Activated naive CD4-positive, alpha-beta T cell (primary cell): ENCODE data around the gene C2CD2L.
"Not testable (repeated sequence)": the region's sequence is repeated elsewhere in the genome, so short reads cannot be mapped to it uniquely, and the experiment has no call there.

Source experiments
- DNase-seq, 4 experiments: peaks; one replicate each; lab custom pipeline; 2025; lab: John Stamatoyannopoulos, UW

Gene C2CD2L

DNA sequence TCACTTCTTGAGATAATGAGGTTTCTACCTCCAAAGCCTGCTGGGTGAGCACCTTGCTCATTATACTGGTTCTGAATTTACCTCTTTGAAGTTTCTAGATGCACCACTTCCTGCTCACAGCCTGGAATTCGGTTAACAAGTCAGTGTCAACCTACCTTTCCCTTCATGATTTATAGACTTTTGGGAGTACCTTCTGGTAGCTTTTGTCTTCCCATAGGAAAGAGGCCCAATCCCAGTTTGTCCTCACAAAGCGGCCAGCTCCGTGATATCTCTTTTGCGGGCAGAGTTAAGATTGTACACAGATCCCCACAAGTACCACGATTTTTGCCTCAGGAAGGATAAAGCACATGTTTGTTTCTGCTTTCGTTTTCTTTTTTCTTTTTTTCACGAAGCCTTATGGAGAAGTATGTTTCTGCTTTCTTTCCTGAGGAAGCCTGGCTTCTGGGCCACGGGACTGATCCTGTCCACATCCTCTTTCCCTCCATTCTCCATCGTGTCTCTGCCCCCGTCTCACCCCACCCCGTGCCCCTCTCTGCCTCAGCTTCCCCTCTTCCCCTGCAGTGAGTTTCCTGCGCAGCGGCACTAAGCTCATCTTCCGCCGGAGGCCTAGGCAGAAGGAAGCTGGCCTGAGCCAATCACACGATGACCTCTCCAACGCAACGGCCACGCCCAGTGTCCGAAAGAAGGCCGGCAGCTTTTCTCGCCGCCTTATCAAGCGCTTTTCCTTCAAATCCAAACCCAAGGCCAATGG is 8.5 kb downstream of the C2CD2L start:
- peak in 1 of 4 experiments; percentile 22 for DNase-seq

GRCh38 chr11:119116235-119116594 is 9.1 kb downstream of the C2CD2L start:
- DNase-seq = no peak

GRCh38 chr11:119116601-119117000 is 9.5 kb downstream of the C2CD2L start:
- no peak for DNase-seq

DNA sequence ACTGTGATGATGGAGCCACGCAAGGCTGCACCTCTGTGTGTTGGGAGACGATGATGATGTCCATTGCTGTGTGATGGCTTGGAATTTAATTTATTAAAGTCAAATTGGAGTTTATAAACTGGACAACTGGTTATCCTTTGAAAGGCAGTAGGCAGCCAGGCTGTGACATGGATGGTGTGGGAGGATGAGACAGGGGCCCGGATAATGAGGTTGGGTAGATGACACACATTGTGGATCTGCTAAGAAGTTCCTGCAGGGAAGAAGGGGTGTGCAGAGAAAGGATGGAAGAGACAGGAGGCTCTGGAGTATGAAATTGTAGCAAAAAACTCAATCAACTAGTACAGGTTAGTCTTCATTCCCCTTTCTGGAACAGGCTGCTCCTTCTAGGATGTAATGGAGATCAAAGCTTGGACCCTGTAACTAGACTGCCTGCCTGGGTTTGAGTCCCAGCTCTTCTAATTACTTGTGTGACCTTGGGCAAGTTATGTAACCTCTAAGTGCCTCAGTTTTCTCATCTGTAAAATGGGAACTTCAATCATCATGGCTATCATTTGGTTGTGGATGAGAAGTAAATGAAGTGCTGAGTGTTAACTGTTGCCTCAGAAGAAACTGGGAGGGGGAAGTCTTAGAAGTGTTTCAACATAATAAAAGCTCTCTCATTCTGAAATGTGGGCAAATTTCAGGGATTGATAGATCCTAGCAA is 10.0 kb downstream of the C2CD2L start:
- no peak for DNase-seq

DNA sequence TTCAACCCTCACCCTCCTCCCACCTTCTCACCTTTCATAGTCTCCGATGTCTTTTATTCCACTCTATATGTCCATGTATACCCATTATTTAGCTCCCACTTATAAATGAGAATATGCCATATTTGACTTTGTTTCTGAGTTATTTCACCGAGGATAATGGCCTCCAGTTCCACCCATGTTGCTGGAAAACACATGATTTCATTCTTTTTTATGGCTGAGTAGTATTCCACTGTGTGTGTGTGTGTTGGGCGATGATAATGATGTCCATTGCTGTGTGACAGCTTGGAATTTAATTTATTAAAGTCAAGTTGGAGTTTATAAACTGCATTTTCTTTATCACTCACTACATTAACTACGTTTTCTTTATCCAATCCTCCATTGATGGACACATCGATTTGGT is 11.1 kb downstream of the C2CD2L start:
- no peak for DNase-seq

DNA sequence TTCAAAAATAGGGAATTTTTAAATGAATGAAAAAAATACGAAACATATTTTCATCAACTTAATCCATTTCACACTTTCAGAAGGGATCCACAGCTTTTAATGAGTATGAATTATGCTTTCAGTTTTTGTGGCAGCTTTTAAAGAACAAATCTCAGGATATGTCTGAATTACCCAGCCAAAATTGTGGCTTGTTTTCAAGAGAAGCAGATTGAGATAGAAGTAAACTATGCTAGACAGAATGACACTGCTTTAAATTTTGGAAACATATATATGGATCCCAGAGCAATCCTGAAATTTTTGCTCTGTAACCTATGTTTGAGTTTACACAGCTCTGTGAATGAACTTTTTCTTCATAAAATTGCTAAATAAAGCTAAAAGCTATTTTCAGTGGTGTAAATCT is 11.8 kb downstream of the C2CD2L start:
- DNase-seq = no peak

DNA sequence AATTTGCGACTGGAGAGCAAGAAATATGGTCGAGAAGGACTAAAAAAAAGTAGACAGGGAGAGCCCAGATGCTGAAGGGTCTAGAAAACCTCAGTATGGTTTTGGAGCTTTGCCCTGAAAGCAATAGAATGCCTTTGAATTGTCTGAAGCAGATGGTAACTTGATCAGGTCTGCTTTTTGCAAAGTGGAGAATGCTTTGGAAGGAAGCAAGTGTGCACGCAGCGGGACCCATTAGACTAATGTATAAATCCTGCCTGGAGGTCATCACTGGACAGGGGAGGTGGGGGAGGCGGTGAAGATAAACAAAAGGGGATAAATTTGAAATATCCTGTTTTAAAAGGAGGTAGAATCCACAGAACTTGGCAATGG is 13.5 kb downstream of the C2CD2L start:
- no peak for DNase-seq

DNA sequence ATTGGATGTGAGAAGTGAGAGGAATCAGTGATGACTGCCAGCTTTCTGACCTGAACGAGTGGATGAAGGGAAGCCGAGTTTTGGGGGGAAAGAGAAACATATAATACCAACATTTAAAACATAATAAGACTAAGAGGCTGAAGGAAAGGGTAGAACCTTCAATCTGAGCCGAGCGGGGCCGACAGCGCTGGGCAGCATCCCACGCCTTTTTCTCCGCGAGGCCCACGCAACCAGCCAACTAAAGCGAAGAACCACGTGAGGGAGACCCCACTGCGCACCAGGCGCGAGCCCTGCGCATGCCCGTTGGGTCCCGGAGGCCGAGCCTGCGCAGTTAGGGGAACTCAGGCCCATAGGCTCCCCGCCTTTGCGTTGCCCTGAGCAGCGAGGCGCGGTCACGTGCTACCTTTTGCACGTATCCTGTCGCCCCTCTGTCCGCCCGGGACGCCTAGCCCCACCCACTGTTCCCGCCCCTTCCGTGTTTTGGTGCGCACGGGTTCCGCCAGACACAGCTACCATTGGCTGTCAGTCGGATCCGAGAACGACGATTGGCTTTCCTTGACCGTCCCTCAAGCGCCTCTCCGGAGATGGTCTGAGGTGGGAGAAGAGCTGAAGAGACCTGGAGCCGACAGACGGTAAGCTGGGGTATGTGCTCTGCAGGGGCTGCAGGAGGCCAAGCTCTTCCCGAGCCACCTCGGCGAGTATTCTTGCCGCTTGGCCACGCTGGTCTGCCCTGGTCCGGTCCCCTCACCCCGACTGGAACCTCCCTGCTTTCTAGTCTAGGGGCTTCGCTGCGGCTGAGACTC is 14.1 kb downstream of the C2CD2L start, which contains the start of gene HINFP:
Gene HINFP, plus strand, starts transcription at position 573 of the 803 bp plus-strand sequence. CDS start 5,365 bp downstream, outside the sequence.
- DNase-seq = peak; percentile 98 to 100 (median 99)

DNA sequence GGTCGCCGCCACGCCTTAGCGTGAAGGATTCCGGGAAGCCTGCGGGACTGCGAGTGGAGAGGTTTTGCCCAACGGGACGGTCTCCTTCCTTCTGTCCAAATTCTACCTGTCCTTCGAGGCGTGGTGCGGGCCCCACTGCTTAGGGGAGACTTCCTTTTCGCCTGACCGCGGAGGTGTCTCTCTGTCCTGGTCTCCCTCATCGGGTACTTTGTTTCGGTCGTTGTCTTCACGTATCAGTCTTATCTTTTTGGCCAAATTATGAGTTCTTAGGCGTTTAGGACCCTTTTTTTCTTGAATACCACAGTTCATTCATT is 14.6 kb downstream of the C2CD2L start:
- DNase-seq = no peak

DNA sequence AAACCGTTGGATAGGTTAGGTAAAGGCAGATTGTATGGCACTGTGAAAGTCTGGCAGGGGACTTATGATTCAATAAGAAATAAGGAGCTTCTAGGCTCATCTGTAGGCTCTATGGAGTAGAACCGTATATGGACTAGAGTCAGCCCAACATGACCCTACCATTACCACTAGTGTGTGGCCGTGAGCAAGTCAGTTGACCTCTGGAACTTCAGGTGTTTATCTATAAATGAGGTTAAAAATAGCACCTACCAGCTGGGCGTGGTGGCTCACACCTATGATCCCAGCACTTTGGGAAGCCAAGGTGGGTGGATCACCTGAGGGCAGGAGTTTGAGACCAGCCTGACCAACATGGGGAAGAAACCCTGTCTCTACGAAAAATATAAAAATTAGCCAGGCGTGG is 18.7 kb downstream of the C2CD2L start:
- DNase-seq = no peak

GRCh38 chr11:119126675-119127268 is 19.6 kb downstream of the C2CD2L start:
- no peak for DNase-seq

- DNase-seq = no peak
Measured at GRCh38 chr11:119130662-119131061, 23.5 kb downstream of the C2CD2L start.

GRCh38 chr11:119134389-119134978 is 27.3 kb downstream of the C2CD2L start:
- no peak for DNase-seq

DNA sequence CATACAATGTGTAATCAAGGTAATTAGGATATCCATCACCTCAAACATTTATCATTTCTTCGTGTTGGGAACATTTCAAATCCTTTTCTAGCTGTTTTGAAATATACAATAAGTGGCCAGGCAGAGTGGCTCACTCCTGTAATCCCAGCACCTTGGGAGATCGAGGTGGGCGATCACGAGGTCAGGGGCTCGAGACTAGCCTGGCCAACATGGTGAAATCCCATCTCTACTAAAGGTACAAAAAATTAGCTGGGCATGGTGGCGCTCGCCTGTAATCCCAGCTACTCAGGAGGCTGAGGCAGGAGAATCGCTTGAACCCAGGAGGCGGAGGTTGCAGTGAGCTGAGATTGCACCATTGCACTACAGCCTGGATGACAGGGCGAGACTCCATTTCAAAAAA is 32.1 kb downstream of the C2CD2L start:
- not testable (repeated sequence) for DNase-seq

- no peak for DNase-seq
Measured at GRCh38 chr11:119144825-119145486, 37.8 kb downstream of the C2CD2L start.

DNA sequence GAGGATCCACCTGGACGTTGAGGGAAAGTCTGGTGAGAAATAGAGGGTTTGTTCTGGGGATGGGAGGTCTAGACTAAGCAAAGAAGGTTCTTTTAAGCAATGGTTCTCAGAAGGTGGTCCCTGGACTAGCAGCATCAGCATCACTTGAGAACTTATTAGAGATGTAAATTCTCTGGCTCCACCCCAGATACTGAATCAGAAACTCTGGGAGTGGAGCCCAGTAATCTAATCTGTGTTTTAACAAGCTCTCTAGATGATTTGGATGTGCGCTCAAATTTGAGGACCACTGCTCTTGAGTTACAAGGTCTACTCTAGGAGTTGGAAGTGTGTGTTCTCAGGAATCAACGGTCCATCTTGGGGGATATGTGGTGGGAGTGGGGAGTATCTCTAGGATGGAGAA is 38.4 kb downstream of the C2CD2L start:
- no peak for DNase-seq

DNA sequence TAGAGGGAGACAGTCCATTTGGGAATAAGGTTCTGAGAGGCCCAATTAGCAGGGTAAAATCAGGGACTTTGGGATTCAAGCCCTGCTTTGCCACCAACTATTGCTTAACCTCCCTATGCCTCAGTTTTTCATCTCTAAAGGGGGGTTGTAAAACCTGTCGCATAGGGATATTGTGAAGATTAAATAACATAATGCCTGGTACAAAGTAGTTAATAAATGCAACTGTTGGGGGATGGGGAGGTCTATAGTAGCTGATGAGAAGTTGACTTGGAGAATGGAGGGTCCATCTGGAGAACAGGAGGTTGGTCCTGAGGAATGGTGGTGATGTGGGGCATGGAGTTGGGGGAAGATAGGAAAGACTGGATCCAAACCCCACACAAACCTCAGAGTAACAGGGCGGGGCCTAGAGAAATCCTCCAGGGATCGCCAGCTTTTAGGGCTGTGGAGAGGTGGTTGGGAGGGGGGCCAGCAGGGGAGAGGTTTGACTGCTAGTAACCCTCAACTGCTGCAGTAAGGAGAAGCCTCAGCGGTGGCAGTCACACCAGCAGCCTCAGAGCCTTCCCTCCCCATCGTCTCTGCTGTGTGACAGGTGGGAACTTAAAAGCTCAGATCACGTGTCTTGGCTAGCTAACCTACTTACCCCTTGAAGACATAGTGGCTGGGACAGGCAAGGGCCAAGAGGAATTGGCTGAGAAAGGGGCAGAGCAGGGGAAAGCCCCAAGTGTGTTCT is 40.6 kb downstream of the C2CD2L start:
- DNase-seq = no peak

GRCh38 chr11:119148720-119149017 is 41.5 kb downstream of the C2CD2L start:
- no peak for DNase-seq

- peak in 1 of 4 experiments; percentile 39 for DNase-seq
Measured at GRCh38 chr11:119149018-119149785, 42.1 kb downstream of the C2CD2L start, which contains the start of gene ABCG4. ABCG4 (plus strand) TSS chr11:119149052; CDS start chr11:119149966, 914 bp downstream.

GRCh38 chr11:119149786-119150275 is 42.7 kb downstream of the C2CD2L start:
- no peak for DNase-seq
